ENCODE measurements around the gene RAB9A.

Gene RAB9A

GRCh38 chrX:13750812-13751211, 61.9 kb downstream of the RAB9A start:
- in situ Hi-C loops (cut with HindIII; ENCODE audit: low sequenced_read_pairs), result no loop called here
- no peak overlapping the region for H3K4me3 ChIP-seq (ENCODE audit: low read depth, low read length)
- no peak for TF ChIP-seq CTCF (IDR thresholded peaks at IDR 0.05; ENCODE audit: low read depth, low read length)
- DNase-seq (ENCODE audit: low read depth, low spot score), result no peak

GRCh38 chrX:13752141-13752540, 63.2 kb downstream of the RAB9A start:
- in situ Hi-C loops (cut with HindIII; ENCODE audit: low sequenced_read_pairs), result no loop called here
- no peak overlapping the region for H3K4me3 ChIP-seq (ENCODE audit: low read depth, low read length)
- TF ChIP-seq CTCF (IDR thresholded peaks at IDR 0.05; ENCODE audit: low read depth, low read length), result no peak
- DNase-seq (ENCODE audit: low read depth, low spot score), result no peak

- in situ Hi-C loops (cut with HindIII; ENCODE audit: low sequenced_read_pairs), result no loop called here
- DNase-seq (ENCODE audit: low read depth, low spot score), result no peak
- TF ChIP-seq CTCF (IDR thresholded peaks at IDR 0.05; ENCODE audit: low read depth, low read length), result no peak
- H3K4me3 ChIP-seq (ENCODE audit: low read depth, low read length), result no peak overlapping the region
Measured at GRCh38 chrX:13752646-13753045, 63.7 kb downstream of the RAB9A start.

GRCh38 chrX:13754765-13755164, 65.8 kb downstream of the RAB9A start:
- no peak for DNase-seq (ENCODE audit: low read depth, low spot score)
- H3K4me3 ChIP-seq (ENCODE audit: low read depth, low read length), result no peak overlapping the region
- no peak for TF ChIP-seq CTCF (IDR thresholded peaks at IDR 0.05; ENCODE audit: low read depth, low read length)
- in situ Hi-C loops (cut with HindIII; ENCODE audit: low sequenced_read_pairs), result no loop called here

GRCh38 chrX:13755254-13755653, 66.3 kb downstream of the RAB9A start:
- in situ Hi-C loops (cut with HindIII; ENCODE audit: low sequenced_read_pairs), result no loop called here
- TF ChIP-seq CTCF (IDR thresholded peaks at IDR 0.05; ENCODE audit: low read depth, low read length), result no peak
- H3K4me3 ChIP-seq (ENCODE audit: low read depth, low read length), result no peak overlapping the region
- DNase-seq (ENCODE audit: low read depth, low spot score), result no peak

- in situ Hi-C loops (cut with HindIII; ENCODE audit: low sequenced_read_pairs), result no loop called here
- H3K4me3 ChIP-seq (ENCODE audit: low read depth, low read length), result no peak overlapping the region
- DNase-seq (ENCODE audit: low read depth, low spot score), result no peak
- no peak for TF ChIP-seq CTCF (IDR thresholded peaks at IDR 0.05; ENCODE audit: low read depth, low read length)
Measured at GRCh38 chrX:13756381-13756780, 67.5 kb downstream of the RAB9A start.

GRCh38 chrX:13759152-13759718, 70.3 kb downstream of the RAB9A start:
- TF ChIP-seq CTCF (IDR thresholded peaks at IDR 0.05; ENCODE audit: low read depth, low read length), result no peak
- H3K4me3 ChIP-seq (ENCODE audit: low read depth, low read length), result no peak overlapping the region
- DNase-seq (ENCODE audit: low read depth, low spot score), result no peak
- in situ Hi-C loops (cut with HindIII; ENCODE audit: low sequenced_read_pairs), result no loop called here
